Esophagus squamous epithelium (tissue), 4 donors: ENCODE measurements around the gene INSM2.

Experiments used
- CTCF ChIP-seq, 6 experiments: fragments of 450-650 bp in 4 of 6; fragments of 200-600 bp in 2 of 6; sonication (generic) in 2 of 6; IDR thresholded peaks; one replicate each; pipeline ENCODE4 v1.5.1; 2016 to 2019; ENCODE audit warnings: antibody characterized with exemption in 6 of 6, mild to moderate bottlenecking in 4 of 6, moderate library complexity in 4 of 6
- POLR2A ChIP-seq, 4 donors: fragments of 450-650 bp; IDR thresholded peaks; one replicate each; pipeline ENCODE4 v1.6.1; 2017; ENCODE audit warnings: antibody characterized with exemption in 4 of 4, mild to moderate bottlenecking in 4 of 4, moderate library complexity in 3 of 4

- TF ChIP-seq POLR2A (IDR thresholded peaks at IDR 0.05) (no peak), CTCF (IDR thresholded peaks at IDR 0.05) (no peak)
These were observed 19.8 kb downstream of the INSM2 start for GRCh38 chr14:35553808-35554207.
